Loucy (cell line): ENCODE data around the gene GPHN.

ENCODE experiments used
- CTCF ChIP-seq: fragments of 200-600 bp; sonication (generic); conservative IDR thresholded peaks from 2 replicates; pipeline ENCODE4 v1.5.1; 2014; ENCODE audit warnings: mild to moderate bottlenecking, antibody characterized with exemption, low read length
- EZH2phosphoT487 ChIP-seq: fragments of 200-600 bp; IDR thresholded peaks from 2 replicates; pipeline ENCODE4 v1.6.1; 2018; ENCODE audit warnings: antibody characterized with exemption, mild to moderate bottlenecking, moderate library complexity, borderline replicate concordance

GRCh38 chr14:66959437-66960050 lies 451.6 kb downstream of the GPHN start:
- TF ChIP-seq CTCF (no peak), EZH2phosphoT487 (no peak)
